GM18868 (cell line): Measurements from ENCODE around the gene NBPF4.
"Not testable (repeated sequence)": the region's sequence is repeated elsewhere in the genome, so short reads cannot be mapped to it uniquely, and the experiment has no call there.

Source experiments
- ATAC-seq: cut with Tn5 transposase; IDR thresholded peaks from one replicate; pipeline ENCODE4 v1.9.1; 2021; ENCODE audit warnings: mild to moderate bottlenecking, moderate library complexity; ENCODE audit not compliant: unreplicated experiment

NBPF4 gene

GRCh38 chr1:108211014-108211413 is 32.9 kb downstream of the NBPF4 start:
- no peak for ATAC-seq

- no peak for ATAC-seq
Observed at GRCh38 chr1:108209456-108210108, 34.3 kb downstream of the NBPF4 start.

GRCh38 chr1:108208724-108209446 is 35.0 kb downstream of the NBPF4 start:
- no peak for ATAC-seq

GRCh38 chr1:108203582-108203981 is 40.3 kb downstream of the NBPF4 start:
- not testable (repeated sequence) for ATAC-seq

DNA sequence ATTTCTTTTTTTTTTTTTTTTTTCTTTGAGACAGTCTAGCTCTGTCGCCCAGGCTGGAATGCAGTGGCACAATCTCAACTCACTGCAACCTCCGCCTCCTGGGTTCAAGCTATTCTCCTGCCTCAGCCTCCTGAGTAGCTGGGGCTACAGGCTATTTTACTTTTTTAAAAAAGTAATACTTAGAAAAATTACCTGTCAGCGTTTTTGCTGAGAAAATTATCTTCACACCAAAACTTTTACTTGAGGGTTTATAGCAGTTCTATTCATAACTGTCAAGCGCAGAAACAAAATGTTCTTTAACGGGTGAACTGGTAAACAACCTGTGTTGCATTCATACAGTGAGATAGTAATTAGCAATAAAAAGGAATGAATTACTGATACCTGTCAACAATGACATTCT is 42.2 kb downstream of the NBPF4 start:
- ATAC-seq: no peak

GRCh38 chr1:108200687-108201051 is 43.2 kb downstream of the NBPF4 start:
- ATAC-seq: no peak

GRCh38 chr1:108199781-108200686 is 43.8 kb downstream of the NBPF4 start, which contains the start of gene SLC25A24:
Gene SLC25A24 (minus strand): TSS chr1:108200343. CDS start chr1:108200138, 205 bp downstream.
- peak; percentile 93 for ATAC-seq

DNA sequence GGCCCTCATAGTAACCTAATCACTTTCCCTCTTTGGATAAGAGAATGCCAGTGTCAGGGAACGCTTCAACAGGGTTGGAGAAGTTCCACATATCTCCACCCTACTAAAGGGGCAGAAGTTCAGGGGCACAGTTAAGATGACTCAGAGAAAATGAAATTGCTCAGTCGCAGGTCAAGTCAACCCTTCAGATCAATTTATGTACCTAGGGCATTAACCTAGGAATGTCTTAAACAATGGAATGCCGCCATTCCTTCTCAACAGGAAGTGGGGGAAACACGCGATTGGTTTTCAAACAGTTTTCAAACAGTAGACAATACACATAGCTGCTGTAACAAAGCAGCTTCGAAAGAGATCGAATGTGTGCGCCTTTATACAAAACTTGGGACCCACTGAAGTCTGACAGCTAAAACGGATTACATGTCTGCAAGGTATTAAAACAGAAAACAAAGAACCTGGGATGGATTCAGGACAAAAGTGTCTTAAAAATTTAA is 44.6 kb downstream of the NBPF4 start:
- ATAC-seq: no peak

DNA sequence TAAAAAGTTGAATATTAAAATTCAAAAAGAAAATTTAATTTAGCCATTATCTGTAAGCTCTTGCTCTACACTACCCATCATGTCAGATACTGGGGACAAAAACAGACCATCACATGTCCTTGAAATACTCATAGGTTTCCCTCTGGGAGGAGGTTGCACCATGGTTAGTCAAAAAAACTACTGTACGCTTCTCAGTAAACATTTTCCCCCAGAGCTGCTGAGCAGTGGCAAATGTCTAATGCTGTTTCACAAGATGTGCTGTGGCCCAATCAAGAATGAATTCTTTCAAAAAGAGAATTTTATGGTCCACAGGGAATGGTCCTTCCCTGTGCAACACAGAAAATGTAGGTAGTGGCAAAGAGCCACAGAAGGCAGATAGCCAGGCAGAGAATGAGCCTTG is 49.8 kb downstream of the NBPF4 start:
- ATAC-seq: no peak

DNA sequence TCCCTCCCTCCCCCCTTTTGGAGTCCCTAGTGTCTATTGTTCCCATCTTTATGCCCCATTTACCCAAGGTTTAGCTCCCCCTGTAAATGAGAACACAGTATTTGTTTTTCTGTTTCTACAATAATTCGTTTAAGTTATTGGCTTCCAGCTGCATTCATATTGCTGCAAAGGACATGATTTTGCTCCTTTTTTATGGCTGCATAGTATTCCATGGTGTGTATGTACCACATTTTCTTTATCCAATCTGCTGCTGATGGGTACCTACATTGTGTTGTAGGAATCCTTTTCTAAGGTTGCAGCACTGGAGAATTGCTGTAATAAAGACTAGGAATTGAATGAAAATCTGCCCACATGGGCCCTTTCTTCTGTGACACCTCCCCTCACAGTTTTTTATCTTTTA is 50.5 kb downstream of the NBPF4 start:
- ATAC-seq: no peak

- ATAC-seq: no peak
Observed at GRCh38 chr1:108192581-108192980, 51.3 kb downstream of the NBPF4 start.

- ATAC-seq: no peak
Observed at GRCh38 chr1:108190686-108191416, 53.0 kb downstream of the NBPF4 start.

DNA sequence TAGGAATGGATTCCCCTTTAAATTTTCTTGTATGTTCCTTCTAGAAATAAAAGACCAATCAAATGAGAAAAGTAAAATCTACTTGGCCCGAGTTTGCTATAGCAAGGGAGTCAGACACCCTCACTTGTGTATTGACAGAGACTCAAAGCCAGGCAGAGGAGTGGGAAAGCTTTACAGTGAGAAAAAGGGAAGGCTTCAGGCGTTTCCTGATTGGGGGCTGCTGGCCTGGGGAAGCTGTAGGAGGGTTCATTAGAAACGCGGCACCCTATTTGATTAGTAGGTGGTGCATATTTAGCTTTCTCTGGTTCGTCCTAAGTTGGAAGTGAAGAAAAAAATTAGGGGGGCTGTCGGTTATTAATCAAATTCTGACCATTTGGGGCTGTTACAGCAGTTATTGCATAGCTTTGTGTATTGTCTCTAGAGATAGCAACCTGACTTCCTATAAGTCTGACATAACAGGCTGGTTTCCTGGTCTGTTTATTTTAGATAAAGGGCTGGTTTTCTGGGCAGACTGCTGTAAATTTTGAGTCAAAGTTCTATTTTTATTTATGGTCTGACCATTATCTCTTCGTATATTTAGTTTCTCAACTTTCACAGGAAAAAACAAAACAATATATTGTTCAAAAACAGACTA is 53.8 kb downstream of the NBPF4 start:
- no peak for ATAC-seq

DNA sequence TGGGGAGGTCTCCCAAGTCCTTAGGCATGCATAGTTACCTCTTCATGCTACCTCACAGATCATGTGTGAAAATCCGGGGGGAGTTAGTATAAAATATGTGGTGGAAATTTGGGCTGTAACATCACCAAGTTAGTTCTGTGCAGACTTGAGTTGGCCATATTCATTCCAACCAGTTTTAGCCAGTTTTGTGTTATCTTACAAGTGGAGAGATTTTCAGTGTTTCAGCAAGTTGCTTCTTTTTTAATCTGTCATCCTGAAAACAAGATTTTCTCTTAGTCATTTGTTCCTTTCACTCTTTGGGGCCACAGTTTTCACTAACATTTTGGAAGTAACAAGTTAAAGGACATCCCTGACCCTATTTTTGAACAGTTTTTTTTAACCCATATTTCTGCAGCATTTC is 55.1 kb downstream of the NBPF4 start:
- no peak for ATAC-seq

- no peak for ATAC-seq
Observed at GRCh38 chr1:108182959-108183700, 60.7 kb downstream of the NBPF4 start.

DNA sequence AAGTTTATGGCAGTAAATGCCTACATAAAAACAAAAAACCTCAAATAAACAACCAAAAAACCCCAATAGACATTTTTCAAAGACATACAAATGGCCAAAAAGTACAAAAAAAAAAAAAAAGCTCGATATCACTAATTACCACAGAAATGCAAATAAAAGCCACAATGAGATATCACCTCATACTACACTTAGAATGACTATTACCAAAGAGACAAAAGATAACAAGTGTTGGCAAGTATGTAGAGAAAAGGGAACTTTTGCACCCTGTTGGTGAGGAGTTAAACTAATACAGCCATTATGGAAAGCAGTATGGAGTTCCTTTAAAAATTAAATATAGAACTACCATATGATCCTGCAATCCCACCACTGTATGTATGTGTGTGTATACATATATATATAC is 64.9 kb downstream of the NBPF4 start:
- no peak for ATAC-seq
